ENCODE results near the gene NECAB2.

The NECAB2 gene

DNA sequence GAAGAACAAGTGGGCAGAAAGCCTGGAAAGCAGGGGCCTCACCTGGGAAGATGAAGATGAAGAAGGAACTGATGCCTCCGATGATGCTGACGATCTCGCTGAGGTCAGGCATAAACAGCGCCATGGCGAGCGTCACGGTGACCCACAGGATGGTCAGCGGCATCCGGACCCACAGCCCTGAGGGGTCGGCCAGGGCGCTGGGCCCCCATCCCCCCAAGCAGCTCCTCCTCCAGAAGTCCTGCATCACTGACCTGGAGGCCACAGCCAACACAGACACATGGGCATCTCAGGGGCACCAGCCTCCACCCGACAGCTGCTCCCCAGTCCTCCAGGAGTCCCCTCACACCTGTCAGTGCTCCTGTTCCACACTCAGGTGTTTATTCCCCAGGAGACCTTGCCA, 48.4 kb downstream of the NECAB2 start:
- Histone ChIP-seq H4K8ac (ENCODE audit: low read depth, low read length) (no peak overlapping the region), H3K4me2 (ENCODE audit: low read length) (no peak overlapping the region)

DNA sequence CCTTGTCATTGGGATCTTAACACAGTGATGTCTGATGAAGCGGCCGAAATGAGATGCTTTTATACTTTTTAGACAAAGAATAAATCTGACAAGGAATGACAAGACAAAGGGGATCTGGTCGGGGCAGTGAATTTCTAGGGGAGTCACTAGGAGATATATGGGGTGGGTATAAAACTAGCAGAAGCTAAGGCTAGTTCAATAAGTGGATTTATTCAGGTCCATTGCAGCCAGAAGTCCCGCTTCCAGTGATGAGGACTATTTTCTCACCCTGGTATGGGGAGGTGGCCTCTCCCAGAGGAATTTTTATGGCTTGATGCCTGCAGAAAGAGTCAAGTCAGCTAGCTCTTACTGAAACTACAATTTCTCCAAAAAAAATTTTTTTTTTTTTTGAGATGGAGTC, 50.7 kb downstream of the NECAB2 start:
- Histone ChIP-seq H3K4me3 (ENCODE audit: low read depth, low read length) (no peak overlapping the region), H2BK12ac (ENCODE audit: low read length) (no peak overlapping the region), H3K4ac (ENCODE audit: low read depth, low read length) (no peak overlapping the region), H2AFZ (ENCODE audit: insufficient read depth, low read length, poor library complexity) (no peak overlapping the region), H3K4me1 (ENCODE audit: control insufficient read depth in 1 of 2, insufficient read depth in 2 of 2, low read length in 2 of 2) (no peaks in the 10 kb centered on the region), H4K91ac (ENCODE audit: low read depth, low read length) (no peak overlapping the region), H3K4me2 (ENCODE audit: low read length) (no peak overlapping the region), H2BK5ac (ENCODE audit: low read depth, low read length, poor library complexity) (no peak overlapping the region), H3K18ac (ENCODE audit: low read length) (no peak overlapping the region), H2AK5ac (ENCODE audit: low read length) (no peak overlapping the region), H3K14ac (ENCODE audit: low read length) (no peak overlapping the region), H3K79me1 (ENCODE audit: low read length) (no peaks in the 10 kb centered on the region), H3K9me3 (ENCODE audit: insufficient read depth, low read depth, low read length) (peaks cover 16% of the 10 kb centered on the region), H2BK120ac (ENCODE audit: insufficient read depth, low read length, poor library complexity) (no peak overlapping the region), H3K79me2 (ENCODE audit: control insufficient read depth, insufficient read depth, low read length, poor library complexity) (no peaks in the 10 kb centered on the region), H4K12ac (ENCODE audit: low read depth, low read length) (no peak overlapping the region), H3K27ac (ENCODE audit: low read depth, low read length) (no peak overlapping the region), H3K36me3 (ENCODE audit: control insufficient read depth in 1 of 2, insufficient read depth in 2 of 2, low read length in 2 of 2) (no peaks in the 10 kb centered on the region), H3K27me3 (ENCODE audit: insufficient read depth, low read length) (no peaks in the 10 kb centered on the region), H3K9ac (ENCODE audit: low read length) (no peak overlapping the region), H4K8ac (ENCODE audit: low read depth, low read length) (no peak overlapping the region), H3K23ac (ENCODE audit: low read length) (no peak overlapping the region)
- WGBS (ENCODE audit: extremely low coverage, insufficient coverage, insufficient read length): no CpG with 5 or more reads among the region's 4 CpGs
- DNase-seq: no peak

More for the DNA sequence above, 48.4 kb downstream of the NECAB2 start:
- no peaks in the 10 kb centered on the region for H3K4me1 ChIP-seq (ENCODE audit: control insufficient read depth in 1 of 2, insufficient read depth in 2 of 2, low read length in 2 of 2)
- no peak overlapping the region for H3K4me3 ChIP-seq (ENCODE audit: low read depth, low read length)
- H2BK12ac ChIP-seq (ENCODE audit: low read length): no peak overlapping the region
- H3K36me3 ChIP-seq (ENCODE audit: control insufficient read depth in 1 of 2, insufficient read depth in 2 of 2, low read length in 2 of 2): no peaks in the 10 kb centered on the region
- no peak overlapping the region for H2BK5ac ChIP-seq (ENCODE audit: low read depth, low read length, poor library complexity)
- H3K14ac ChIP-seq (ENCODE audit: low read length): no peak overlapping the region
- no peaks in the 10 kb centered on the region for H3K79me1 ChIP-seq (ENCODE audit: low read length)
- DNase-seq: no peak
- no peak overlapping the region for H2AFZ ChIP-seq (ENCODE audit: insufficient read depth, low read length, poor library complexity)
- no peak overlapping the region for H2BK120ac ChIP-seq (ENCODE audit: insufficient read depth, low read length, poor library complexity)
- H3K79me2 ChIP-seq (ENCODE audit: control insufficient read depth, insufficient read depth, low read length, poor library complexity): no peaks in the 10 kb centered on the region
- H3K23ac ChIP-seq (ENCODE audit: low read length): no peak overlapping the region
- H3K9ac ChIP-seq (ENCODE audit: low read length): no peak overlapping the region
- H4K91ac ChIP-seq (ENCODE audit: low read depth, low read length): no peak overlapping the region
- no peaks in the 10 kb centered on the region for H3K27me3 ChIP-seq (ENCODE audit: insufficient read depth, low read length)
- H2AK5ac ChIP-seq (ENCODE audit: low read length): no peak overlapping the region
- H3K9me3 ChIP-seq (ENCODE audit: insufficient read depth, low read depth, low read length): peaks cover 11% of the 10 kb centered on the region
- H4K12ac ChIP-seq (ENCODE audit: low read depth, low read length): no peak overlapping the region
- no CpG with 5 or more reads among the region's 12 CpGs for WGBS (ENCODE audit: extremely low coverage, insufficient coverage, insufficient read length)
- H3K27ac ChIP-seq (ENCODE audit: low read depth, low read length): no peak overlapping the region
- no peak overlapping the region for H3K4ac ChIP-seq (ENCODE audit: low read depth, low read length)
- no peak overlapping the region for H3K18ac ChIP-seq (ENCODE audit: low read length)

GRCh38 chr16:84020353-84020752, 52.3 kb downstream of the NECAB2 start:
- H3K4me2 ChIP-seq (ENCODE audit: low read length): no peak overlapping the region
- DNase-seq: no peak
- no CpG with 5 or more reads among the region's 9 CpGs for WGBS (ENCODE audit: extremely low coverage, insufficient coverage, insufficient read length)

GRCh38 chr16:84021488-84021887, 53.4 kb downstream of the NECAB2 start:
- no peak overlapping the region for H2BK12ac ChIP-seq (ENCODE audit: low read length)
- peaks cover 0 to 2% of the 10 kb centered on the region in 2 experiments for H3K4me1 ChIP-seq (ENCODE audit: control insufficient read depth in 1 of 2, insufficient read depth in 2 of 2, low read length in 2 of 2)
- no peak overlapping the region for H3K4me2 ChIP-seq (ENCODE audit: low read length)
- H3K23ac ChIP-seq (ENCODE audit: low read length): no peak overlapping the region
- no peak overlapping the region for H4K8ac ChIP-seq (ENCODE audit: low read depth, low read length)
- no peak overlapping the region for H3K18ac ChIP-seq (ENCODE audit: low read length)
- no peaks in the 10 kb centered on the region for H3K36me3 ChIP-seq (ENCODE audit: control insufficient read depth in 1 of 2, insufficient read depth in 2 of 2, low read length in 2 of 2)
- no peak overlapping the region for H4K12ac ChIP-seq (ENCODE audit: low read depth, low read length)
- no CpG with 5 or more reads among the region's 5 CpGs for WGBS (ENCODE audit: extremely low coverage, insufficient coverage, insufficient read length)
- H2AFZ ChIP-seq (ENCODE audit: insufficient read depth, low read length, poor library complexity): no peak overlapping the region
- no peak overlapping the region for H3K27ac ChIP-seq (ENCODE audit: low read depth, low read length)
- H2BK120ac ChIP-seq (ENCODE audit: insufficient read depth, low read length, poor library complexity): no peak overlapping the region
- no peaks in the 10 kb centered on the region for H3K79me1 ChIP-seq (ENCODE audit: low read length)
- no peak overlapping the region for H4K91ac ChIP-seq (ENCODE audit: low read depth, low read length)
- DNase-seq: no peak
- no peaks in the 10 kb centered on the region for H3K27me3 ChIP-seq (ENCODE audit: insufficient read depth, low read length)
- no peak overlapping the region for H3K4me3 ChIP-seq (ENCODE audit: low read depth, low read length)
- peaks cover 18% of the 10 kb centered on the region for H3K9me3 ChIP-seq (ENCODE audit: insufficient read depth, low read depth, low read length)
- H2BK5ac ChIP-seq (ENCODE audit: low read depth, low read length, poor library complexity): no peak overlapping the region
- no peaks in the 10 kb centered on the region for H3K79me2 ChIP-seq (ENCODE audit: control insufficient read depth, insufficient read depth, low read length, poor library complexity)
- H3K14ac ChIP-seq (ENCODE audit: low read length): no peak overlapping the region
- no peak overlapping the region for H3K4ac ChIP-seq (ENCODE audit: low read depth, low read length)
- no peak overlapping the region for H3K9ac ChIP-seq (ENCODE audit: low read length)
- no peak overlapping the region for H2AK5ac ChIP-seq (ENCODE audit: low read length)

More at GRCh38 chr16:84020353-84020752, 52.3 kb downstream of the NECAB2 start:
- no peaks in the 10 kb centered on the region for H3K4me1 ChIP-seq (ENCODE audit: control insufficient read depth in 1 of 2, insufficient read depth in 2 of 2, low read length in 2 of 2)
- H3K18ac ChIP-seq (ENCODE audit: low read length): no peak overlapping the region
- H4K12ac ChIP-seq (ENCODE audit: low read depth, low read length): no peak overlapping the region
- no peak overlapping the region for H2BK120ac ChIP-seq (ENCODE audit: insufficient read depth, low read length, poor library complexity)
- no peaks in the 10 kb centered on the region for H3K27me3 ChIP-seq (ENCODE audit: insufficient read depth, low read length)
- no peak overlapping the region for H3K9ac ChIP-seq (ENCODE audit: low read length)
- H3K23ac ChIP-seq (ENCODE audit: low read length): no peak overlapping the region
- no peak overlapping the region for H2BK5ac ChIP-seq (ENCODE audit: low read depth, low read length, poor library complexity)
- H2BK12ac ChIP-seq (ENCODE audit: low read length): no peak overlapping the region
- no peaks in the 10 kb centered on the region for H3K36me3 ChIP-seq (ENCODE audit: control insufficient read depth in 1 of 2, insufficient read depth in 2 of 2, low read length in 2 of 2)
- H4K91ac ChIP-seq (ENCODE audit: low read depth, low read length): no peak overlapping the region
- H3K4me3 ChIP-seq (ENCODE audit: low read depth, low read length): no peak overlapping the region
- H3K27ac ChIP-seq (ENCODE audit: low read depth, low read length): no peak overlapping the region
- H3K4ac ChIP-seq (ENCODE audit: low read depth, low read length): no peak overlapping the region
- no peak overlapping the region for H2AFZ ChIP-seq (ENCODE audit: insufficient read depth, low read length, poor library complexity)
- H3K79me1 ChIP-seq (ENCODE audit: low read length): no peaks in the 10 kb centered on the region
- no peak overlapping the region for H4K8ac ChIP-seq (ENCODE audit: low read depth, low read length)
- no peaks in the 10 kb centered on the region for H3K79me2 ChIP-seq (ENCODE audit: control insufficient read depth, insufficient read depth, low read length, poor library complexity)
- H3K14ac ChIP-seq (ENCODE audit: low read length): no peak overlapping the region
- H2AK5ac ChIP-seq (ENCODE audit: low read length): no peak overlapping the region
- H3K9me3 ChIP-seq (ENCODE audit: insufficient read depth, low read depth, low read length): peaks cover 16% of the 10 kb centered on the region

Data from trophoblast cell (in vitro differentiated cells and primary cell).